ENCODE results near the gene STAT5B. TPM values are rescaled to one million over a fixed set of nuclear protein-coding genes. Genes with fewer than 3 reads are reported as not detected.
A peak's percentile ranks its signal among the peaks of the same experiment; 100 is the strongest.

Gene STAT5B
- total and polyA plus RNA-seq, 2 of the 13 experiments (the other 11 are each of a cell fraction or from before 2014, with no cell fraction given), result 21.0 to 42.8 TPM

- 37% methylated on average over 11 of the region's 11 CpGs for WGBS (ENCODE audit: low lambda C conversion rate)
- Histone ChIP-seq H3K9ac (ENCODE audit: insufficient read depth, low read depth, low read length) (no peak overlapping the region), H3K79me2 (ENCODE audit: insufficient read depth, low read length) (no peaks in the 10 kb centered on the region), H3K27me3 (ENCODE audit: control insufficient read depth in 1 of 2, insufficient read depth in 2 of 2, low read length in 2 of 2) (peaks cover 4 to 57% of the 10 kb centered on the region in 2 experiments; a peak in 4 of 5 replicates), H3K4me2 (ENCODE audit: low read depth, low read length) (no peak overlapping the region), H3K27ac (ENCODE audit: extremely low read length, insufficient read depth, low read length) (no peak overlapping the region), H3K36me3 (replicated peaks in 1 of 2; ENCODE audit: control insufficient read depth in 1 of 2, insufficient read depth in 2 of 2, low read length in 2 of 2) (no peaks in the 10 kb centered on the region), H4K20me1 (ENCODE audit: insufficient read depth, low read length) (no peaks in the 10 kb centered on the region; the same call in 1 of the 2 replicates), H3K9me3 (ENCODE audit: low read length) (no peaks in the 10 kb centered on the region), H3K4me1 (ENCODE audit: insufficient read depth, low read length) (peaks cover 11% of the 10 kb centered on the region), H2AFZ (ENCODE audit: low read length) (no peak overlapping the region), H3K4me3 (replicated peaks in 1 of 3; ENCODE audit: insufficient read depth in 1 of 3, low read depth in 2 of 3, low read length in 3 of 3) (no peak overlapping the region)
- TF ChIP-seq ZNF768 (CRISPR knock-in tag; IDR thresholded peaks at IDR 0.05) (peak; percentile 67; the same call in 1 of the 2 replicates), ELK4 (CRISPR knock-in tag; IDR thresholded peaks at IDR 0.05; ENCODE audit: borderline replicate concordance) (no peak), ATF7 (IDR thresholded peaks at IDR 0.05) (no peak), ATF7 (CRISPR knock-in tag; IDR thresholded peaks at IDR 0.05) (no peak), DR1 (CRISPR knock-in tag; IDR thresholded peaks at IDR 0.05) (no peak), HNRNPLL (IDR thresholded peaks at IDR 0.05; ENCODE audit: low read depth, low read length, poor library complexity, severe bottlenecking) (peak; percentile 86), CTCF (CRISPR knock-in tag; IDR thresholded peaks at IDR 0.05) (peak; percentile 18; the same call in 1 of the 2 replicates), ATAD3A (CRISPR knock-in tag; IDR thresholded peaks at IDR 0.05) (no peak), SNAPC5 (CRISPR knock-in tag; IDR thresholded peaks at IDR 0.05; ENCODE audit: borderline replicate concordance) (no peak), POLR2AphosphoS5 (IDR thresholded peaks at IDR 0.05; ENCODE audit: low read depth, low read length) (no peak), HMGXB4 (CRISPR knock-in tag; IDR thresholded peaks at IDR 0.05; ENCODE audit: borderline replicate concordance in 1 of 2, low read depth in 1 of 2) (no peak)
- ChIA-PET POLR2A (no interaction called here), CTCF (ENCODE audit: low intra/inter-chr PET ratio, low total read pairs) (no interaction called here)
- in situ Hi-C loops (cut with HindIII; ENCODE audit: extremely low pct_ligation_motif_present, low pct_unique_long_range_greater_than_20kb) (no loop called here), intact Hi-C loops (cut with micrococcal nuclease; ENCODE audit: unreplicated experiment) (no loop called here)
- no TSS peak for BruUV-seq (replicated peaks)
- FAIRE-seq, result no peak
- peak; percentile 70 for ATAC-seq
- DNase-seq (ENCODE audit: low spot score), result no peak
These were observed 104.4 kb downstream of the STAT5B start for GRCh38 chr17:42171831-42172230.
